Stimulated activated CD8-positive, alpha-beta memory T cell treated with anti-CD3 and anti-CD28 coated beads, Interleukin-15, amount 100 ng/mL, for 24 hours (primary cell): ENCODE measurements around the gene RILPL1.
"Not testable (repeated sequence)": the region's sequence is repeated elsewhere in the genome, so short reads cannot be mapped to it uniquely, and the experiment has no call there.

Source experiments
- DNase-seq: peaks from one replicate; pipeline ENCODE4 v3.0.0-alpha.2; 2020; ENCODE audit warnings: low read depth

Gene RILPL1

DNA sequence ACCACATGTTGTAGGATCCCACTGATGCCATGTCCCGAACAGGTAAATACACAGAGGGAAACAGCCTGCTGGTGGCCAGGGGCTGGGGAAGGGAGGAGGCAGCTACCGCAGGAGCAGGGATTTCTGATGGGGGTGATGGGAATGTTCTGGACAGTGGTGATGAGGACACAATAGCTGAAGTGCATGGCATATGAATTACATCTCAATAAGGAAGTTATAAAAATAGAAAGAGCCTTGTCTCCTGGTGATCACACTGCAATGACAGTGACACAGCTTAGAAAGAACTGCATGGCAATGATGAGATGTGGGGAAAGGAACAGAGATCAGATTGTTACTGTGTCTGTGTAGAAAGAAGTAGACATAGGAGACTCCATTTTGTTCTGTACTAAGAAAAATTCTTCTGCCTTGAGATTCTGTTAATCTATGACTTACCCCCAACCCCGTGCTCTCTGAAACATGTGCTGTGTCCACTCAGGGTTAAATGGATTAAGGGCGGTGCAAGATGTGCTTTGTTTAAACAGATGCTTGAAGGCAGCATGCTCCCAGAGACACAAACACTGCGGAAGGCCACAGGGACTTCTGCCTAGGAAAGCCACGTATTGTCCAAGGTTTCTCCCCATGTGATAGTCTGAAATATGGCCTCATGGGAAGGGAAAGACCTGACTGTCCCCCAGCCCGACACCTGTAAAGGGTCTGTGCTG is 41.0 kb downstream of the RILPL1 start:
- DNase-seq: not testable (repeated sequence)

DNA sequence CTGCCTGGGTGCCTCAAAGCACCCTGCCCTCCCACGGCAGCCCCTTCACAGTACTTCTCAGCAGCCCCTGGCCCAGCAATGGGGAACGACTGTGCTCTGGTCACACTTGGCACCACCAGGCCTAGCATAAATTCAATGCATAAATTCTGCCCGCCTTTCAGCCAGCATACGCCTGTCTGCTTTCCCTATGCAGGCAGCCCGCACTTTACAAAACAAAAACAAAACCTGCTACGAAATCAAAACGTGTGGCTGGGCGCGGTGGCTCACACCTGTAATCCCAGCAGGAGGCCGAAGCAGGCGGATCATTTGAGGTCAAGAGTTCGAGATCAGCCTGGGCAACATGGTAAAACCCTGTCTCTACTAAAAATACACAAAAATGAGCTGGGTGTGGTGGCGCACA is 42.0 kb downstream of the RILPL1 start:
- no peak for DNase-seq

- DNase-seq: no peak
Measured at GRCh38 chr12:123491056-123491455, 42.5 kb downstream of the RILPL1 start.

DNA sequence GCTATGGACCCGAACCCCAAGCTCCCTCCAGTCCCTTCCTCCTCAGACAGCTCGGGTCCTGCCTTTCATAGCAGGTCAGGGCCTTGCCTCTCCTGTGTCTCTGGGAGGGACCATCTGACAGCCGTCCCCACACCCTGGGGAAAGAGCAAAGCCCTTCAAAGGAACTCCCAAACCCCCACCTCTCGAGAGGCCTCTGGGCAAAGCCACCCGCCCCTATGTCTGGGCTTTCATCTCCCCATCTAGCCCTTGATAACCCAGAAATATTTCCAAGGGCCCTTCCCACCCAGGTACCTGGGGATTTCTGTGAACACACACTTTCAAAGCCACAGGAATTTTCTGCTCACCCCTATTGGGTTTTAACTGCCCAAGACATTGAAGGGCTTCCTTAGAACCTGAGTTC is 43.4 kb downstream of the RILPL1 start:
- DNase-seq: no peak

DNA sequence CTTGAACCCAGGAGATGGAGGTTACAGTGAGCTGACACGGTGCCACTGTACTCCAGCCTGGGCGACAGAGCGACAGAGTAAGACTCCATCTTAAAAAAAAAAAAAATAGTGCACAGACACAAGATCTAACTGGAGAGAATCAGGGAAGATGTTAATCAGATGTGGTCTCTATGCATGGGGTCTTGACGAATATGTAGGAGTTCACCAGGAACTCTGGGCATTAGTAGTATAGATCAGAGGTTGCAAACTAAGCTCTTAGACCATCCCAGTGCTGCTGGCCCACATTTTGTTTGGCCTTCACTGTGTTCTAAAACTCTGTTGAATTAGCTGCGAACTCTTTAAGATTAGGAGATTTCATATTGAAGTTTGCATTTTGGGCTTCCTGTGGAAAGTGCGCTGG is 43.9 kb downstream of the RILPL1 start:
- no peak for DNase-seq

- DNase-seq: no peak
Measured at GRCh38 chr12:123488539-123489230, 44.8 kb downstream of the RILPL1 start.

- DNase-seq: no peak
Measured at GRCh38 chr12:123487428-123487827, 46.1 kb downstream of the RILPL1 start.

GRCh38 chr12:123485756-123486155 is 47.8 kb downstream of the RILPL1 start:
- DNase-seq: no peak

DNA sequence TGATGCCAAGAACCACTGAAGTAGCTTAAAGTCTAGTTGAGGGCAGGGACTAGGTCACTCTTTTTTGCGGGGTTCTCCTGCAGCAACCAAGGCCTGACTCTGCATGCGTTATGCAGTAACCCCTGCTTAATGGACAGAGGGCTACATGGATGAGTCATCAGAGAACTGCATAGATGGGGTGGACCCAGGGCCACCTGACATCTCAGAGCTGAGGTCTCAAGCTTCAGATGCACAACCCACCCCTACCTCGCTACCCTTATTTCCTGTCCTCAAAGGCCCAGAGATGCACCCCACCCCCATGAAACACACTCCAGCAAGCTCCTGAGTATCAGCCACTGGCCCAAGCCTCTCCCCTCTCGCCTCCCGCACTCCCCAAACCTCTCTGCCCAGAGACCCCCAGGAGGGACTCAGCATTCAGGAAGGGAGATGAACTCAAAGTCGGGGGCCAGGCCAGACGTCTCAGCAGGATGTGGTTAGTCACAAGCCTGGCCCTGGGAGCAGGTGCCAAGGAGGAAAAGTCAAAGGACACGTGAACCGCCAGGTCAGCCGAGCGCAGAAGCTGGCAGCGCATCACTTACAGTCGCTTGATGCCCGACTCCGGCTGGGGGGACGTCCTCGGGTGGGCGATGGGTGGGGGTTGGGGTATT is 49.8 kb downstream of the RILPL1 start:
- no peak for DNase-seq

DNA sequence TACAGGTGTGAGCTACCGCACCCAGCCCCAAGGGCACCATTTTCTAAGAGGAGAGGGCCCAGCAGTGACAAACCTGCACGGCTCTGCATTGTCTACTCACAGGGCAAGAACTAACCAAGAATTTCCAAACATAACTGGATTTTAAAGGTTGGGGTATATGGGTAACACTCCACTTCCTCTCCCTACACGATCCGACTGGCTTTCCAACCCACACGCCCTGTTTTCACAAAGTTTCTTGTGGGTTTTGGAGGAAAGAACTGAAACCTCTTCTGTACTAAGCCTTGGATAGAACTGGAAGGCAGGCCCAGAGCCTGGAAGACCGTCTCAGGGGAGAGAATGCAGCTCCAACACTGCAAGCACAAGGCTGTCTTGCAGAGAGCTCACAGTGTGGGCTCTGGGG is 50.6 kb downstream of the RILPL1 start:
- DNase-seq: no peak

DNA sequence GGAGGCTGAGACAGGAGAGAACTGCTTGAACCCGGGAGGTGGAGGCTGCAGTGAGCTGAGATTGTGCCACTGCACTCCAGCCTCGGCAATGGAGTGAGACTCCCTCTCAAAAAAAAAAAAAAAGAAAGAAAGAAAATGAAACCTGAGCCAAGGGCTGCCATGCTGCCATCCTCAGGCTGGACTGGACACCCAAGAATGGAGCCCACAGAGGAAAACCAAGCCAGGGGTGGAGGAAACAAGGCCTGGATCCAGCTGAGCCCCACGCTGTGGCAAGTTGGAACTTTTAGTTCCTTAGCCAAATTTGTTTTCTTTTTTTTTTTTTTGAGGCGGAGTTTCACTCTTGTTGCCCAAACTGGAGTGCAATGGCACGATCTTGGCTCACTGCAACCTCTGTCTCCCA is 52.3 kb downstream of the RILPL1 start:
- not testable (repeated sequence) for DNase-seq

DNA sequence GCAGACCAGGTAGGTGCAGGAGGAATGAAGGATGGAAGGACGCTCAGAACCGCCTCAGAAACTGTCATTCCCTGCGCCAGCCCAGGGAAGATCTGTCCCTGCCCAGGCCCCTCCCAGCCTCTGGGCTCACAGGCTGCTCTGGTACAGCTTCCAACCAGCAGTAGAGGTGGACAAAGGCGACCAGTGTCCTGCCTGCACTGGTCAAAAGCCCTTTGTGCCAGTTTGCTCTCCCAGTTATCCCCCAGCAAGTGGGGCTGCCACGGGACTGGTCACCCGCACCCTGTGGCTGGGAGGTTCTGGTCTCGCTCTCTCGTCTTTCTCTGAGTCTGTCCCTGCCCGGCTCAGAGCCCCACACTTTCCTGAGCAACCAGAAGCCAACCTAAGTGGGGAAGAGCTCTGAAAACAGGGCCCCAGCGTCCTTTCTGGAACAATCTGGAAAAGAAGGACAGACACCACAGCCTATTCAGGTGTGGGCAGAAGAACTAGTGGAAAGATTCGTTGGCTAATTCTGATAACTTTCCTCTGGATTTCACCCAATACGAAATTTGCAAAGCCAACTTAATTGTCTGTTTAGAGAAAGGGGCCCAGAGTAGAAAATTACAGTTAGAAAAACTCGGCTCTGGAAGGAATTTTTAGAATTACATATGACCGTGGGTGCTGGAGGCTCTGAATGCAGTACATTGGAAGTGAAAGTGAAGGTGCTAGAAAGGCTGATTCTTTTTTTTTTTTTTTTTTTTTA is 53.9 kb downstream of the RILPL1 start:
- no peak for DNase-seq

DNA sequence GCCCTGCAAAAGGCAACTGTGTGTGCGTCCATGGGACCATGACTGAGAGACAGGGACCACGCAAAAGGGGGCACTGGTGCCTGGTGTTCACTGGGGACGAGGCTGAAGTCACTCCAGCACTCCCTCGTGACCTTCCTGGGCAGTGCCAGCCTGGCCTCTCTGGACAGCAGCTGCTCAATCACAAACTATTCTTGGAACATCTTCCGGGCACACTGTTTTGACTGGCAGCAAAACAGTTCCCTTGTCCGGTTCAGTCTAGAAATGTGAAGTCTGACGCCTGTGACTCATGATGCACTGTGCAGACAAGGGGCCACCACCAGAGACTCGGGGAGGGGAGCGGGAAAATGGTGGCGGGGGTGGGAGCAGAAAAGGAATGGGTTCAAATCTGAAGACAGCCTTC is 54.8 kb downstream of the RILPL1 start:
- DNase-seq: no peak

DNA sequence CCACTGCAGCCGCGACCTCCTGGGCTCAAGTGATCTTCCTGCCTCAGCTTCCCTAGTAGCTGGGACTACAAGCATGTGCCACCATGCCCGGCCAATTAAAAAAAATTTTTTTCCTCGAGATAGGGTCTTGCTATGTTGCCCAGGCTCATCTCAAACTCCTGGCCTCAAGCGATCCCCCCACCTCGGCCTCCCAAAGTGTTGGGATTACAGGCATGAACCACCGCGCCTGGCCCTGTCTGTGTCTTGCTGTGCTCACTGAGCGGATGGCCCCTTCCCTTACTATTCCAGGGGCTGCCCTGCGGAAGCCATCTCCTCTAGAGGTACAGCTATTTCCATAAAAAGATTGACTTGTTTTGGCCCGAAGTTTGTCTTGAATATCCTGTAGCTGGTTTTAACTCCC is 55.5 kb downstream of the RILPL1 start:
- no peak for DNase-seq

DNA sequence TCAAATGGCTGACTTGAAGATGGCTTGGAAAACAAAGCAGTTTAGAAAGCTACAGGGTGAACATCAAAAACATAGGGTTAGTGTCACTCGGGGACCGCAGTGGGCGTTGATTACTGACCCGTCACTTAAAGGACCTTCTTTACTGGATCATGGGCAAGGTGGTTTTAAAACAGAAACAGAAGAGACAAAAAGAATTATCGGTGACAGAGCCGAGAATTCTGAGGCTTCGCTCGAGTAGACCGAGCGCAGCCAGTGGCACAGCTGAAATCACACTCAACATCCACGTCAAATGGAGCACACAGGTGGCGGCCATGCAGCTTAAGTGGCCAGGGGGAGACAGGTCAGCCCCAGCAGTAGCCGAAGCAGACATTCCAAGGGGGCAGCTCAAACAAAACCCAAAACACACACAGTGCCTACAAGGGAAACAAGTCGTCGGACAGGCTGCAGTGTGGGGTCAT is 58.2 kb downstream of the RILPL1 start:
- no peak for DNase-seq

DNA sequence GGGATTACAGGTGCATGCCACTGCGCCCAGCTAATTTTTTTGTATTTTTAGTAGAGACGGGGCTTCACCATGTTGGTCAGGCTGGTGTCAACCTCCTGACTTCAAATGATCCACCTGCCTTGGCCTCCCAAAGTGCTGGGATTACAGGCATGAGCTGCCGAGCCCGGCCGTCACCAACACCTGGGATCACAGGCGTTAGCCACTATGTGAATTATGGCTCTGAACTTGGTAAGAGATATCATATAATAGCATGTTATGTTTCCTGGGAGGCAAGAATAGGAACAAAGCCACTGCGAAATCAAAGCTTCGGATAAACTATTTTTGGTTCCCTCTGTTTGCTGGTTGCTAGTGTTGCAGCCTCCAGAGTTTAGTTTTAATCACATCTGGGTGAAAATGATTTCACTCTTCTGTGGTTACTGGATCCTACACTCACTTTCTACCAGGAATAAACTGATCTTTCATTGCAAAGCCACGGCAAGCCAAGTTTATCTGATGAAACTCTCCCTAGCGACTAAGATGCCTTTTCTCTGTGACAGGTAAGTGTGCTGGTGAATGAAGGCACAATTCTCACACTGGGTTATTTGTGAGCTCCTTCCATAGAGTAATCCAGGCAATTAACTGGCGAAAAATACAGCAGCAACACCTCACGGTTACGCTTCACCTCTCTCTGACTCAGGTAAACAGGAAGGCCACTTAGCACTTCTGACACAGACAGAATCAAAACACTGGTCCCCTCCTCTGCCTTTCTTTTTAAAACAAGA is 58.9 kb downstream of the RILPL1 start:
- no peak for DNase-seq

DNA sequence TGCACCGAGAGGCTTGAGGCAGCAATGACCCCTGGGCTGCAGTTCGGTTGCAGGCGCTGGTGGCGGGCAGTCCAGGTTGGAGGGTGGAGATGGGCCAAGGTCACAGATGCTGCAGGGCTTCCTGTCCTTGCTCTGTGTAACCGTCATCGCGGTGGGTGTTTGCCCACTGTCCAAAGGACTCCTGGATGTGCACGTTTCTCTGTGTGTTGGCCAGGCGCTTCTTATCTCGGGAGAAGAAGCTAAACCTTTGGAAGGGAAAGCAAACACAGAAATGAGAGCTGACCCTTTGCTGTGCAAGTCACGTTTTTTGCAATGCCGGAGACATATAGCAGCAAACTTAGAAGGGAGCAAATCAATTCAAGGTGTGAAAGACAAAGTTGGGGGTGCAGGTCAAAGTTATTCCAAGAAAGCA is 61.1 kb downstream of the RILPL1 start:
- DNase-seq: no peak

DNA sequence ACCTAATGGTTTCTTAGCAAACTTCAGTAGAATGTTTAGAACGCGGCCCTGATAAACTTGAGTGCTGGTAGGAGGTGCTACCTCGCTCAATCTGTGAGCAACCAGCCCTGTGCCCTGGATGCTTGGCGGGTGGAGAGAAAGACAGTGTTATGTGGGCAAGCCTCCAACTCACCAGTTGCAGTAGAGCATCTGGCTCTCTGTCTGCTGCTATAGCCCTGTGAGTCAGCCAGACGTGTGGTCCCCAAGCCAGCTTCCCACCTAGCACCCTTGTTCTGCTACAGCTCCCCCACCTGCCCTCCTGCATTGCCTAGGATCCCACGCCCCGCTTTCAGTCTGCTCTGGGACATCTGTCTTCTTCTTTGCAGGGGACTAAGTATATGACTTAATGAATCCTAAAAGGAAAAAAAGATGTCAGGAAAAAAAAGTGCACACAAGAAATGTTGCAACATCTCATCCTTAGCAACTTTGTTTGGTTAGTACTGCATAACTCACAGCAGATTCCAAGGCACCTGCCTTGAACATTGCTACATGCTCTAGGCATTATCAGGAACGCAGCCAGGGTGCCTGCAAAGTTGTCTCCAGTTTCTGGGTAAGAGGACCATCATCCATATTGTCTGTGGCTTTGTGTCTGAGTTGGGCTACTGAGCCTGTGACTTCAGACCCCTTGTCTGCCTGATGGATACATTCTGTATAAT is 62.0 kb downstream of the RILPL1 start:
- no peak for DNase-seq

GRCh38 chr12:123469978-123470377 is 63.5 kb downstream of the RILPL1 start:
- DNase-seq: no peak

GRCh38 chr12:123468786-123469185 is 64.7 kb downstream of the RILPL1 start:
- no peak for DNase-seq

- DNase-seq: no peak
Measured at GRCh38 chr12:123465084-123465483, 68.4 kb downstream of the RILPL1 start.
